Measurements from ENCODE around the gene OLR1.

GRCh38 chr12:10214895-10215267, 42.9 kb upstream of the OLR1 start:
- TF ChIP-seq SMC3 (conservative IDR thresholded peaks at IDR 0.05; ENCODE audit: poor library complexity) = no peak
- no peak for TF ChIP-seq CTCF (IDR thresholded peaks at IDR 0.05; ENCODE audit: poor library complexity, severe bottlenecking)
- TF ChIP-seq EP300 (conservative IDR thresholded peaks at IDR 0.05; ENCODE audit: poor library complexity, severe bottlenecking) = no peak
- TF ChIP-seq REST (IDR thresholded peaks at IDR 0.05; ENCODE audit: borderline replicate concordance) = no peak
- TF ChIP-seq RAD21 (conservative IDR thresholded peaks at IDR 0.05) = no peak
- TF ChIP-seq TAF1 (IDR thresholded peaks at IDR 0.05; ENCODE audit: low read depth) = no peak
- TF ChIP-seq POLR2AphosphoS5 (IDR thresholded peaks at IDR 0.05) = no peak
